ENCODE data around the gene POFUT1. TPM values are rescaled to one million over a fixed set of nuclear protein-coding genes. Genes with fewer than 3 reads are reported as not detected.

Gene POFUT1
- total RNA-seq, 4 donors from 2014 or later, result 13.8 to 96.1 (median 49.6) TPM

DNA sequence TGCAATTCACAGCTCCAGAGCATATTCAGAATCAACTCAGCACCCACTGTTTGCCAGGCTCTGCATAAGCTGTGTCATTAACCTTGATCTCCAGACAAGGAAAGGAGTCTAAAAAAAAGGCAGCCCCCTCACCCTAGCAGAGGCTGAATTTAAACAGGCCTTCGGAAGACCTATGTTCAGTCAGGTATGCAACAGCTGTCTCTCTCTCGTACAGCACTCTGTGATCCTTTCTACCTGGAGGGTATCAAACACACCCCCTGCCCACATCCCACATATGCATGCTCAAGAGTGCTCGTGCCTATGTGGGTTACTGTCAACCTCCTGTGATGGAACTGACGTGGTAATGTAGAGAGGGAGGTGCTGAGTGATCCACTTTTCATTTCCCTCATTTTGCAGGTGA is 8.7 kb upstream of the POFUT1 start:
- 50 to 76% methylated on average over 1 to 4 of the region's 4 CpGs for WGBS, 2 donors (ENCODE audit: low coverage in 1 of 2)

DNA sequence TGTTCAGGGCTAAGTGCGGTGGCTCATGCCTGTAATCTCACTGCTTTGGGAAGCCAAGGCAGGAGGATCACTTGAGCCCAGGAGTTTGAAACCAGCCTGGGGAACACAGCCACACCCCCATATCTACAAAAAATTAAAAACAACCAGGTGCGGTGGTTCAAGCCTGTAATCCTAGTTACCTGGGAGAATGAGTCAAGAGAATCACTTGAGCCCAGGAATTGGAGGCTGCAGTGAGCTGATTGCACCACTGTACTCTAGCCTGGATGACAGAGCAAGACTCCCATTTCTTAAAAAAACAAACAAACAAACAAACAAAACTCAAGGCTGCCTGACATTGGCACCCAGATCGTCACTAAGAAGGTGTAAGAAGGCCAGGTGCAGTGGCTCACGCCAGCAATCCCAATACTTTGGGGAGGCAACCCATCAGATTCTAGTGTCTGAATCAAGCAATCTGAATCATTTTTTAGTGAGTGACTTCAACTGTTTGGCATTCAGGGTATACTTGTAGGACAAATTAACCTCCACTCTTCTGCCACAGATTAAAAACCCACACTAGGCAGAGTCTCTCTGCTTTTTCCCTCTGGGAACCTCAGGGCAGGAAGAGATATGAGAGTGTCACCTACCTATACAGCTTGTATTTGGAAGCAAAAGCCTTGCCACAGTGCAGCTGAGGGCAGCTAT is 6.2 kb upstream of the POFUT1 start:
- H3K4me1 ChIP-seq, result peaks cover 35 to 51% (median 41%) of the 10 kb centered on the region in 4 donors
- in situ Hi-C loops (cut with MboI; ENCODE audit: low pct_ligation_motif_present in 1 of 4, low pct_unique_long_range_greater_than_20kb in 1 of 4, low sequenced_read_pairs in 3 of 4), result no loop called here
- intact Hi-C loops (cut with DNase I; ENCODE audit: low total_unique reads), result no loop called here
- no peak overlapping the region for H3K4me3 ChIP-seq
- no peaks in the 10 kb centered on the region for H3K27me3 ChIP-seq
- H3K36me3 ChIP-seq, result peaks cover 0 to 34% (median 17%) of the 10 kb centered on the region in 4 donors
- TF ChIP-seq POLR2AphosphoS5 (IDR thresholded peaks at IDR 0.05), result no peak
- no peak for TF ChIP-seq POLR2A (IDR thresholded peaks at IDR 0.05)
- no peak for TF ChIP-seq EP300 (IDR thresholded peaks at IDR 0.05; ENCODE audit: low read depth)
- no peak overlapping the region for H3K27ac ChIP-seq
- DNase-seq, result no peak
- 86 to 100% methylated on average over 1 to 4 of the region's 4 CpGs for WGBS, 2 donors (ENCODE audit: low coverage in 1 of 2)
- no peaks in the 10 kb centered on the region for H3K9me3 ChIP-seq

More for the DNA sequence above, 8.7 kb upstream of the POFUT1 start:
- H3K9me3 ChIP-seq, result no peaks in the 10 kb centered on the region
- in situ Hi-C loops (cut with MboI; ENCODE audit: low pct_ligation_motif_present in 1 of 4, low pct_unique_long_range_greater_than_20kb in 1 of 4, low sequenced_read_pairs in 3 of 4), result no loop called here
- H3K27me3 ChIP-seq, result no peaks in the 10 kb centered on the region
- intact Hi-C loops (cut with DNase I; ENCODE audit: low total_unique reads), result no loop called here
- no peak overlapping the region for H3K4me3 ChIP-seq
- TF ChIP-seq POLR2A (IDR thresholded peaks at IDR 0.05), result no peak
- TF ChIP-seq EP300 (IDR thresholded peaks at IDR 0.05; ENCODE audit: low read depth), result no peak
- no peak for TF ChIP-seq POLR2AphosphoS5 (IDR thresholded peaks at IDR 0.05)
- TF ChIP-seq, protein P1, sequence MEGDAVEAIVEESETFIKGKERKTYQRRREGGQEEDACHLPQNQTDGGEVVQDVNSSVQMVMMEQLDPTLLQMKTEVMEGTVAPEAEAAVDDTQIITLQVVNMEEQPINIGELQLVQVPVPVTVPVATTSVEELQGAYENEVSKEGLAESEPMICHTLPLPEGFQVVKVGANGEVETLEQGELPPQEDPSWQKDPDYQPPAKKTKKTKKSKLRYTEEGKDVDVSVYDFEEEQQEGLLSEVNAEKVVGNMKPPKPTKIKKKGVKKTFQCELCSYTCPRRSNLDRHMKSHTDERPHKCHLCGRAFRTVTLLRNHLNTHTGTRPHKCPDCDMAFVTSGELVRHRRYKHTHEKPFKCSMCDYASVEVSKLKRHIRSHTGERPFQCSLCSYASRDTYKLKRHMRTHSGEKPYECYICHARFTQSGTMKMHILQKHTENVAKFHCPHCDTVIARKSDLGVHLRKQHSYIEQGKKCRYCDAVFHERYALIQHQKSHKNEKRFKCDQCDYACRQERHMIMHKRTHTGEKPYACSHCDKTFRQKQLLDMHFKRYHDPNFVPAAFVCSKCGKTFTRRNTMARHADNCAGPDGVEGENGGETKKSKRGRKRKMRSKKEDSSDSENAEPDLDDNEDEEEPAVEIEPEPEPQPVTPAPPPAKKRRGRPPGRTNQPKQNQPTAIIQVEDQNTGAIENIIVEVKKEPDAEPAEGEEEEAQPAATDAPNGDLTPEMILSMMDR (IDR thresholded peaks at IDR 0.05), result no peak
- no peak overlapping the region for H3K27ac ChIP-seq
- peaks cover 0 to 41% (median 19%) of the 10 kb centered on the region in 4 donors for H3K36me3 ChIP-seq
- peaks cover 12 to 27% (median 17%) of the 10 kb centered on the region in 4 donors for H3K4me1 ChIP-seq
- no peak for DNase-seq

DNA sequence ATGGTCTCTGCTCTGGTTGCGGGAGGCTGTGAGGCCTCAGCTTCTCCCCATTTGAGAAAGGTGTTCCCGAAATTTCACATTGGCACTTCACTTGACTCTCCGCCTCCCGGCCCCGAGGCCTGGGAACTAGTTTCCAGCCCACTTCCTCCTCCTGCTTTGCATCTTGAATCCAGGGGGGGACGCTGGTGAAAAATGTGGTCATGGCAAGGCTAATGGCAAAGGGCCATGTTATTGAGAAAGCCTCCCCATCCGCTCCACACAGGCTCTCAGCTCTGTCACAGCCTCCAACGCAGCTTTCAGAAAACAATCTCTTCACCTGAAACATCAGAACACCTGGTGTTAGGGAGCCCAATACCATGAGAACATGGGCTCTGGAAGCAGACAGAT is 5.7 kb upstream of the POFUT1 start:
- no peaks in the 10 kb centered on the region for H3K9me3 ChIP-seq
- H3K27me3 ChIP-seq, result no peaks in the 10 kb centered on the region
- intact Hi-C loops (cut with DNase I; ENCODE audit: low total_unique reads), result no loop called here
- DNase-seq, result no peak
- no peak overlapping the region for H3K27ac ChIP-seq
- TF ChIP-seq EP300 (IDR thresholded peaks at IDR 0.05; ENCODE audit: low read depth), result no peak
- TF ChIP-seq POLR2AphosphoS5 (IDR thresholded peaks at IDR 0.05), result no peak
- TF ChIP-seq POLR2A (IDR thresholded peaks at IDR 0.05), result no peak
- TF ChIP-seq, protein P1 (IDR thresholded peaks at IDR 0.05), result no peak
- peaks cover 0 to 30% (median 14%) of the 10 kb centered on the region in 4 donors for H3K36me3 ChIP-seq
- peaks cover 41 to 57% (median 45%) of the 10 kb centered on the region in 4 donors for H3K4me1 ChIP-seq
- no peak overlapping the region for H3K4me3 ChIP-seq
- in situ Hi-C loops (cut with MboI; ENCODE audit: low pct_ligation_motif_present in 1 of 4, low pct_unique_long_range_greater_than_20kb in 1 of 4, low sequenced_read_pairs in 3 of 4), result no loop called here
- WGBS, 2 donors (ENCODE audit: low coverage in 1 of 2), result 68 to 71% methylated on average over 8 of the region's 8 CpGs

DNA sequence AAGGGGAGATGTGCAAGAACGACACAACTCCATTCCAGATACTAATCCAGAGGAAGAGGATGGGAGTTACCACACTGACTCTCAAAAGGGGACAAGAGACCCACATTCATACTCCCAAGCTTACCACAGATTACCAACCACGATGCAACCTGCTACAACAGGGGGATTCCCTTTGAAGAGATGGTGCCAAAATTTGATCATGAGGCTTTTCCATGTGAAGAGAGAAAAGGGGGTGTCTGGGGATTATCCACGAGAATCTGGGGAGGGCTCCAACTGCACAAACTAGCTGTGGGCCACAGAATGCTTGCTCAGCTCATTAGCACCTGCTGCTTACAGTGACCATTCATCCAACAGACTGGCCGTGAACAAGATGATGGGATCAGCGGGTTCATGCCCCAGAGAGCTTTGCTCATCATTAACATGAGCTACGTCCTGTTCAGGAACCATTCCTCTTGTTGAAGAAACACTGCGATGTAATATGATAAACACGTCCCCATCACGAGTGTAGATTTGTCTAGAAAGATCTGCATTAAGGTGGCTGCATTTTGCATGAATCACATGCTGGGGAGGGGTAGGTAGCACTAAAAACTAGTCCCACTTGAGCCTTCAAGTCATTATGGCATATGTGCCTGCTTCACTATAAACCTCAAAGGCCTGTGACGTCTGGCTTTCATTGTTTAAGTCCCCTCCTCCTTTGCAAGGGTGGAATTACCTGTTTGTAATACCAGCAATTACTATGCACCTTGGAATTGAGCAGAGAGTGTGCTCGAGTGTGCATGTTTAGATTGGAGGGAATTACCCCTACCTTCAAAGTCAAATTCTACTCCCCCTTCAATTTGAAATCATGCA is 4.1 kb upstream of the POFUT1 start:
- peaks cover 0 to 20% (median 8%) of the 10 kb centered on the region in 4 donors for H3K36me3 ChIP-seq
- TF ChIP-seq POLR2A (IDR thresholded peaks at IDR 0.05), result no peak
- peak; percentile 20 to 74 (median 28) for TF ChIP-seq POLR2AphosphoS5 (IDR thresholded peaks at IDR 0.05)
- TF ChIP-seq EP300 (IDR thresholded peaks at IDR 0.05; ENCODE audit: low read depth), result no peak
- TF ChIP-seq, protein P1 (IDR thresholded peaks at IDR 0.05), result no peak
- intact Hi-C loops (cut with DNase I; ENCODE audit: low total_unique reads), result no loop called here
- H3K27ac ChIP-seq, result peak overlapping the region; percentile 83 to 96 (median 92)
- 28 to 36% methylated on average over 4 to 11 of the region's 11 CpGs for WGBS, 2 donors (ENCODE audit: low coverage in 1 of 2)
- in situ Hi-C loops (cut with MboI; ENCODE audit: low pct_ligation_motif_present in 1 of 4, low pct_unique_long_range_greater_than_20kb in 1 of 4, low sequenced_read_pairs in 3 of 4), result no loop called here
- peak; percentile 43 for DNase-seq
- no peaks in the 10 kb centered on the region for H3K9me3 ChIP-seq
- H3K4me3 ChIP-seq, result no peak overlapping the region
- H3K27me3 ChIP-seq, result no peaks in the 10 kb centered on the region
- H3K4me1 ChIP-seq, result peaks cover 41 to 62% (median 47%) of the 10 kb centered on the region in 4 donors

Measured in transverse colon (tissue), 4 donors.